Stomach (tissue), 4 donors: ENCODE measurements around the gene TMEM123.

ENCODE experiments used
- POLR2AphosphoS5 ChIP-seq, 3 donors: sonication (generic); formaldehyde crosslinking; IDR thresholded peaks; one replicate each; pipeline ENCODE4 v1.6.1; 2016; ENCODE audit warnings: antibody characterized with exemption in 3 of 3
- TF ChIP-seq, protein P1 (sequence below), 7 experiments: fragments of 450-650 bp in 4 of 7; fragments of 200-600 bp in 3 of 7; sonication (generic) in 3 of 7; IDR thresholded peaks; one replicate each; pipeline ENCODE4 v1.5.1; 2016 to 2019; ENCODE audit warnings: antibody characterized with exemption in 7 of 7, control low read depth in 2 of 7, mild to moderate bottlenecking in 1 of 7

DNA sequence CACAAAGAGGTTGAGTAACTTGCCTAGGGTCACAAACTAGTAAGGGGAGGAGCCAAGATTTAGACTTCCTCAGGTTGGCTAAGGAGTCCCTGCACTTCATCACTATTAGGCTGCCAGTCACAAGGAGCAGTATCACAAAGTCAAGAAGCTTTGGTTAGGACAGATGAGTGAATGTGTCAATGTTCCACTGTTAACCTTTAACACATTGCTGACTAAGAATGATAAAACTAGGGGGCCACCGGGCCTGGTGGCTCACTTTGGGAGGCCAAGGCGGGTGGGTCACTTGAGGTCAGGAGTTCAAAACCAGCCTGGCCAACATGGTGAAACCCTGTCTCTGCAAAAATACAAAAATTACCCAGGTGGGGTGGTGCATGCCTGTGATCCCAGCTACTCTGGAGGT lies 32.0 kb downstream of the TMEM123 start:
- TF ChIP-seq POLR2AphosphoS5 (IDR thresholded peaks at IDR 0.05) = no peak
- TF ChIP-seq, protein P1, sequence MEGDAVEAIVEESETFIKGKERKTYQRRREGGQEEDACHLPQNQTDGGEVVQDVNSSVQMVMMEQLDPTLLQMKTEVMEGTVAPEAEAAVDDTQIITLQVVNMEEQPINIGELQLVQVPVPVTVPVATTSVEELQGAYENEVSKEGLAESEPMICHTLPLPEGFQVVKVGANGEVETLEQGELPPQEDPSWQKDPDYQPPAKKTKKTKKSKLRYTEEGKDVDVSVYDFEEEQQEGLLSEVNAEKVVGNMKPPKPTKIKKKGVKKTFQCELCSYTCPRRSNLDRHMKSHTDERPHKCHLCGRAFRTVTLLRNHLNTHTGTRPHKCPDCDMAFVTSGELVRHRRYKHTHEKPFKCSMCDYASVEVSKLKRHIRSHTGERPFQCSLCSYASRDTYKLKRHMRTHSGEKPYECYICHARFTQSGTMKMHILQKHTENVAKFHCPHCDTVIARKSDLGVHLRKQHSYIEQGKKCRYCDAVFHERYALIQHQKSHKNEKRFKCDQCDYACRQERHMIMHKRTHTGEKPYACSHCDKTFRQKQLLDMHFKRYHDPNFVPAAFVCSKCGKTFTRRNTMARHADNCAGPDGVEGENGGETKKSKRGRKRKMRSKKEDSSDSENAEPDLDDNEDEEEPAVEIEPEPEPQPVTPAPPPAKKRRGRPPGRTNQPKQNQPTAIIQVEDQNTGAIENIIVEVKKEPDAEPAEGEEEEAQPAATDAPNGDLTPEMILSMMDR (IDR thresholded peaks at IDR 0.05) = no peak
